ENCODE measurements around the gene STAC2. TPM values are rescaled to one million over a fixed set of nuclear protein-coding genes. Genes with fewer than 3 reads are reported as not detected.

The STAC2 gene
- total and polyA plus RNA-seq, 2 of the 13 experiments (the other 11 are each of a cell fraction or from before 2014, with no cell fraction given): not detected

GRCh38 chr17:39187152-39187830, 38.5 kb downstream of the STAC2 start:
- DNase-seq (ENCODE audit: low spot score) (no peak), FAIRE-seq (no peak), ATAC-seq (no peak)
- no peak for TF ChIP-seq MEF2D (CRISPR knock-in tag; IDR thresholded peaks at IDR 0.05)
- peak; percentile 83 for TF ChIP-seq ZNF768 (CRISPR knock-in tag; IDR thresholded peaks at IDR 0.05)
- Histone ChIP-seq H3K27ac (ENCODE audit: extremely low read length, insufficient read depth, low read length) (no peak overlapping the region), H3K79me2 (ENCODE audit: insufficient read depth, low read length) (no peaks in the 10 kb centered on the region), H4K20me1 (ENCODE audit: insufficient read depth, low read length) (no peaks in the 10 kb centered on the region), H3K9ac (ENCODE audit: insufficient read depth, low read depth, low read length) (no peak overlapping the region), H3K9me3 (ENCODE audit: low read length) (no peaks in the 10 kb centered on the region), H3K36me3 (replicated peaks in 1 of 2; ENCODE audit: control insufficient read depth in 1 of 2, insufficient read depth in 2 of 2, low read length in 2 of 2) (peaks cover 0 to 2% of the 10 kb centered on the region in 2 experiments; a peak in 2 of 5 replicates), H2AFZ (ENCODE audit: low read length) (no peak overlapping the region), H3K4me1 (ENCODE audit: insufficient read depth, low read length) (no peaks in the 10 kb centered on the region), H3K4me2 (ENCODE audit: low read depth, low read length) (no peak overlapping the region), H3K27me3 (ENCODE audit: control insufficient read depth in 1 of 2, insufficient read depth in 2 of 2, low read length in 2 of 2) (no peaks in the 10 kb centered on the region), H3K4me3 (replicated peaks in 1 of 3; ENCODE audit: insufficient read depth in 1 of 3, low read depth in 2 of 3, low read length in 3 of 3) (no peak overlapping the region)
- CTCF ChIA-PET (ENCODE audit: low intra/inter-chr PET ratio, low total read pairs): no interaction called here
- 89% methylated on average over 9 of the region's 9 CpGs for WGBS (ENCODE audit: low lambda C conversion rate)
- POLR2A ChIA-PET: no interaction called here
- in situ Hi-C loops (cut with HindIII; ENCODE audit: extremely low pct_ligation_motif_present, low pct_unique_long_range_greater_than_20kb): no loop called here
- intact Hi-C loops (cut with micrococcal nuclease; ENCODE audit: unreplicated experiment): no loop called here
- no TSS peak for BruUV-seq (replicated peaks)

- TF ChIP-seq ZNF44 (CRISPR knock-in tag; IDR thresholded peaks at IDR 0.05): no peak
- no peaks in the 10 kb centered on the region for H4K20me1 ChIP-seq (ENCODE audit: insufficient read depth, low read length)
- 92% methylated on average over 15 of the region's 15 CpGs for WGBS (ENCODE audit: low lambda C conversion rate)
- no peak overlapping the region for H2AFZ ChIP-seq (ENCODE audit: low read length)
- FAIRE-seq (no peak), DNase-seq (ENCODE audit: low spot score) (no peak), ATAC-seq (no peak)
- ChIA-PET CTCF (ENCODE audit: low intra/inter-chr PET ratio, low total read pairs) (no interaction called here), POLR2A (no interaction called here)
- no peaks in the 10 kb centered on the region for H3K27me3 ChIP-seq (ENCODE audit: control insufficient read depth in 1 of 2, insufficient read depth in 2 of 2, low read length in 2 of 2)
- no peak overlapping the region for H3K9ac ChIP-seq (ENCODE audit: insufficient read depth, low read depth, low read length)
- H3K4me2 ChIP-seq (ENCODE audit: low read depth, low read length): no peak overlapping the region
- no peak overlapping the region for H3K4me3 ChIP-seq (replicated peaks in 1 of 3; ENCODE audit: insufficient read depth in 1 of 3, low read depth in 2 of 3, low read length in 3 of 3)
- intact Hi-C loops (cut with micrococcal nuclease; ENCODE audit: unreplicated experiment): no loop called here
- H3K36me3 ChIP-seq (replicated peaks in 1 of 2; ENCODE audit: control insufficient read depth in 1 of 2, insufficient read depth in 2 of 2, low read length in 2 of 2): peaks cover 0 to 2% of the 10 kb centered on the region in 2 experiments; a peak in 2 of 5 replicates
- H3K27ac ChIP-seq (ENCODE audit: extremely low read length, insufficient read depth, low read length): no peak overlapping the region
- in situ Hi-C loops (cut with HindIII; ENCODE audit: extremely low pct_ligation_motif_present, low pct_unique_long_range_greater_than_20kb): no loop called here
- no TSS peak for BruUV-seq (replicated peaks)
- H3K79me2 ChIP-seq (ENCODE audit: insufficient read depth, low read length): no peaks in the 10 kb centered on the region
- H3K9me3 ChIP-seq (ENCODE audit: low read length): no peaks in the 10 kb centered on the region
- no peaks in the 10 kb centered on the region for H3K4me1 ChIP-seq (ENCODE audit: insufficient read depth, low read length)
Observed at GRCh38 chr17:39186481-39187002, 39.2 kb downstream of the STAC2 start.
